Lower leg skin (tissue), 4 donors: ENCODE data around the gene DYDC2. TPM values are rescaled to one million over a fixed set of nuclear protein-coding genes. Genes with fewer than 3 reads are reported as not detected.

ENCODE experiments used
- DNase-seq, 2 donors: peaks; one replicate each; pipeline ENCODE4 v3.0.0-alpha.2; 2019; ENCODE audit warnings: low spot score in 2 of 2
- H3K4me3 ChIP-seq: fragments of 200-600 bp; sonication (generic); 2 replicates; pipeline ENCODE4 v1.5.1; 2017; ENCODE audit warnings: mild to moderate bottlenecking, low read depth; ENCODE audit not compliant: poor library complexity, severe bottlenecking
- POLR2A ChIP-seq, 2 donors: fragments of 450-650 bp; IDR thresholded peaks; one replicate each; pipeline ENCODE4 v1.6.1; 2016 to 2017; ENCODE audit warnings: antibody characterized with exemption in 2 of 2, mild to moderate bottlenecking in 1 of 2, moderate library complexity in 1 of 2
- WGBS, 2 donors: methylation state at CpG; one replicate each; pipeline ENCODE4 v1.1.5; 2018; 5-methylcytosine and 5-hydroxymethylcytosine counted together
- intact Hi-C: fragments of 100-400 bp; cut with DNase I; formaldehyde crosslinking; loops from one replicate; pipeline ENCODE4 v1.15.0; 2023; ENCODE audit warnings: low total_unique reads
- total RNA-seq, 4 donors: library from RNA; depleted of rRNA; stranded (reverse); fragments of >200 nt; gene quantifications; one replicate each; pipeline ENCODE4 v1.1.0, GENCODE V29; 2016
- TF ChIP-seq, protein P1 (sequence below), 3 donors: fragments of 450-650 bp; IDR thresholded peaks; one replicate each; pipeline ENCODE4 v1.5.1; 2016; ENCODE audit warnings: antibody characterized with exemption in 3 of 3, mild to moderate bottlenecking in 3 of 3, moderate library complexity in 2 of 3

The DYDC2 gene
- total RNA-seq, 4 donors from 2014 or later, result 0.42 TPM; not detected in 3

DNA sequence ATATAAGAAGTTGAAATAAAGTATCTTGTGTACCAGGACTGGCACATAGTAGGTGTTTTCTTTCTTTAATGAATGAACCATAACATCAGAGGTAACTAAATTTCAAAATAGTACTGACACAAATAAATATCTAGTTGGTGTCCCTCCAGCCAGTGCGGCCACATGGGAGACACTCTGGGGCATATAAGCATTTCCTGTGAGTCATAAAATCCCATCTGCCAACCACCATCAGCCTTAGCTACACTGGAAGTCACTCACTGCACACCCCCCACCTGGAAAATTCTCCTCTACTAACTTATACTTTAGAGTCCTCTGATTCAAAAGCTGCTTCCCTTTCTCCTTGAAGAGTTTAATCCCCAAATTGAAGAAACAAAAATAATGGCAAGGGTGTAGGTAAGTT, 32.5 kb upstream of the DYDC2 start:
- H3K4me3 ChIP-seq, result no peak overlapping the region
- no peak for DNase-seq
- TF ChIP-seq POLR2A (IDR thresholded peaks at IDR 0.05), result no peak
- TF ChIP-seq, protein P1, sequence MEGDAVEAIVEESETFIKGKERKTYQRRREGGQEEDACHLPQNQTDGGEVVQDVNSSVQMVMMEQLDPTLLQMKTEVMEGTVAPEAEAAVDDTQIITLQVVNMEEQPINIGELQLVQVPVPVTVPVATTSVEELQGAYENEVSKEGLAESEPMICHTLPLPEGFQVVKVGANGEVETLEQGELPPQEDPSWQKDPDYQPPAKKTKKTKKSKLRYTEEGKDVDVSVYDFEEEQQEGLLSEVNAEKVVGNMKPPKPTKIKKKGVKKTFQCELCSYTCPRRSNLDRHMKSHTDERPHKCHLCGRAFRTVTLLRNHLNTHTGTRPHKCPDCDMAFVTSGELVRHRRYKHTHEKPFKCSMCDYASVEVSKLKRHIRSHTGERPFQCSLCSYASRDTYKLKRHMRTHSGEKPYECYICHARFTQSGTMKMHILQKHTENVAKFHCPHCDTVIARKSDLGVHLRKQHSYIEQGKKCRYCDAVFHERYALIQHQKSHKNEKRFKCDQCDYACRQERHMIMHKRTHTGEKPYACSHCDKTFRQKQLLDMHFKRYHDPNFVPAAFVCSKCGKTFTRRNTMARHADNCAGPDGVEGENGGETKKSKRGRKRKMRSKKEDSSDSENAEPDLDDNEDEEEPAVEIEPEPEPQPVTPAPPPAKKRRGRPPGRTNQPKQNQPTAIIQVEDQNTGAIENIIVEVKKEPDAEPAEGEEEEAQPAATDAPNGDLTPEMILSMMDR (IDR thresholded peaks at IDR 0.05), result no peak
- intact Hi-C loops, result no loop called here
- 13 to 32% methylated on average over 1 of the region's 1 CpG for WGBS, 2 donors

DNA sequence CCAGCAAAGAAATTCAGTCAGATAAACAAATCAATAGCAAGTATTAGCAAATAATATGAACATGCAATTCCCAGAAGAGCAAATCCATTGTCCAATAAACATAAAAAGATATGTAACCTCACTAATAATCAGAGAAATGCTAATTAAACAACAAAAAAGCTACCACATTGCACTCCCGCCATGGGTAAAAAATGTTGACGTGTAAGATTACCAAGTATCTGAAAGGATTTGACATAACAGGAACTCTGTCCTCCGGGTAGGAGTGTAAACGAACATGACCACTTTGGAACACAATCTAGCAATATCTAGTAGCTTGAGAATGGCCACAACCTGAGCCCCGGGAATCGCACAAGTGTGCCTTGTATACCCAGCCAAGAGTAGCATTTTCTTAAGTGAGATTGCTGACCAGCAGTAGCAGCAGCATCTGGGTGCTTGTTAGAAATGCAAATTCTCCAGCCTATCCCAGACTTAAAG, 31.7 kb upstream of the DYDC2 start:
- intact Hi-C loops, result no loop called here
- H3K4me3 ChIP-seq, result no peak overlapping the region
- whole genome bisulfite sequencing, 2 donors, result 86 to 88% methylated on average over 6 of the region's 6 CpGs
- no peak for DNase-seq
- TF ChIP-seq POLR2A (IDR thresholded peaks at IDR 0.05), result no peak

DNA sequence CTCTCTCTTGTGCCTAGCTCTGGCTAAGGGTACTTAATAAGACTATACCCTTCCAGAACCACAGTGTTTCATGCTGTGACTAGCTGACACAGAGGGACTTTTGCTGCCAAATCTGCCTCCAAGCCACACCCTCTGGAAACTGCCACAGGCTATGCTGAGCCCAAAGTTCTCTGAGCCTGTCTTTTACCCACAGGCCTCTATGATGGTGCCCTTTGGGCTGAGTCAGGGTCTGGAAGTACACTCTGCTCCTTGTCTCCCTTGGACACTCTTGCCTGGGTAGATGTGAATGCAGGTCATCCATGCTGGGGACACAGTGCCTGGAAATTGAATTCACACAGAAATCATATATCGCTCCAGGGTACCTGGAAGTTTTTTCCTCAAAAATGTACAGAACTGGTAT, 22.6 kb upstream of the DYDC2 start:
- intact Hi-C loops, result no loop called here
- TF ChIP-seq, protein P1 (IDR thresholded peaks at IDR 0.05), result no peak
- TF ChIP-seq POLR2A (IDR thresholded peaks at IDR 0.05), result no peak
- H3K4me3 ChIP-seq, result no peak overlapping the region
- 66 to 85% methylated on average over 1 of the region's 1 CpG for WGBS, 2 donors
- DNase-seq, result no peak

DNA sequence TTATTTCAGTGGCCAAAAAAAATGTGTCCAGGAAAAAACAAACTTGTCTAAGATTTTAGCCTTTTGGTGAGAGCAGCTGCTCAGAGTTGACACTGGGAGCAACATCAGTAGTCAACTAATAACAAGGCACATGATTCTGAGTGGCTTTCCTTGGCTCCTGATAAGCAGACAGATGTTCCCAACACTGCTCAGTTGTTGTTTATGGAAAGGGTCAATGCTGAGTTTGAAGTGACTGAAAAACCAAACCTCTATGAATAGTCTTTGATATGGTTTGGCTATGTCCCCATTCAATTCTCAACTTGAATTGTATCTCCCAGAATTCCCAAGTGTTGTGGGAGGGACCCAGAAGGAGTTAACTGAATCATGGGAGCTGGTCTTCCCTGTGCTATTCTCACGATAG, 12.3 kb upstream of the DYDC2 start:
- 69 to 74% methylated on average over 1 of the region's 1 CpG for WGBS, 2 donors
- no peak for DNase-seq
- no peak overlapping the region for H3K4me3 ChIP-seq
- no peak for TF ChIP-seq POLR2A (IDR thresholded peaks at IDR 0.05)
- intact Hi-C loops, result no loop called here

DNA sequence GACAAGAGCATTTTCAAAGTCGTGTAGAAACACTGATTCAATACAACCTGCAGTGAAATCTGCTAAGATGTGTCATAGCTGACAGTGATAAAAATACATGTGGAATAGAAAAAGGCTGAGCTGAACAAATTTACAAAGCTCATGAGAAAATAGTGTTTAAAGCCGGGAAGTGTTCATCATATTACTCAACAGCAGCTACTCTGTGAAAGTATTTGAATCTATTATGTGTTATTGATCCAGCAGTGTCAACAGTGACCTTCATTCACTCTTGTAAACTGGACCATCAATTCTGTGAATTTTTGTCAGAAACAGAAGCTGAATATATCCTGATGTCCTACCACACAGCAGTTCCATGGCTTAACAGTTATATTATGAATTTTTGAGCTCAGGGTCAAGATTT, 11.7 kb upstream of the DYDC2 start:
- TF ChIP-seq, protein P1 (IDR thresholded peaks at IDR 0.05), result no peak
- no peak for TF ChIP-seq POLR2A (IDR thresholded peaks at IDR 0.05)
- intact Hi-C loops, result no loop called here
- H3K4me3 ChIP-seq, result no peak overlapping the region
- no peak for DNase-seq
- WGBS, 2 donors, result 63 to 66% methylated on average over 2 of the region's 2 CpGs

DNA sequence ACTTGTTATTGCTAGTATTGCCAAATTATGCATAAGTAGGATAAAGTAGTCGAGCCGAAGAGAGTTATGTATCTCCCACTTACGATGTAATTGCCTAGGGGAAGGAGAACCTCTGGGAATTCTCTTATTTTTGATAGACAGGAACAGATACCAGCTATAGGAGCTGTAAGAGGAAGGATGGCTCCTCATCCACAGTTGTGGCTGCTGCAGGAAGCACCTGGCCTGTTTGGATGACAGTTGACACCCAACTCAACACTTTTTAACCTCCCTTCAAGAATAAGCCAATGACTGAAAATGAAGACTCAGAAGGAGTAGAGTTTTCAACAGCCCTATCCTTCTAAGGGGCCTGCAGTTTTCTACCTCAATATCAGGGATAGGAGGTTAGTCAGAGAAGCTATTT, 6.3 kb upstream of the DYDC2 start:
- intact Hi-C loops, result no loop called here
- H3K4me3 ChIP-seq, result no peak overlapping the region
- TF ChIP-seq POLR2A (IDR thresholded peaks at IDR 0.05), result no peak
- TF ChIP-seq, protein P1 (IDR thresholded peaks at IDR 0.05), result no peak
- no peak for DNase-seq
- 82% methylated on average over 3 of the region's 3 CpGs for WGBS, 2 donors

DNA sequence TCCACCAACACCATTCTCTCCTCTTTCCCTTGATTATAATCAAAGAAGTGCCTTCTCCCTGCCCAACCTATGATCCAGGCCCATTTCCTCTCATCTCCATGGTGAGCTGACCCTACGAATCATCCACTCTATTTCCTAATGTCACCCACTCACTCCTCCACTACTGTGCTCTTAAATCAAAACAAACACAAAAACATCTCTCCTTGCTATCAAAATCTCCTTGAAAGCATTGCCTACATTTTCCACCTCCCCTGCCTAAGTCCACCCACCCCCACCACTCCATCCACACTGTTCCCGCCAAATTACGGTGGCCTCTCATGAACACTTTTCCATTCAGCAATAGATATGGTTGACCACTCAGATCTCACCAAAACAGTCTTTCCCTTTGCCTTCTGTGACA, 5.4 kb upstream of the DYDC2 start:
- intact Hi-C loops, result no loop called here
- DNase-seq, result no peak
- TF ChIP-seq, protein P1 (IDR thresholded peaks at IDR 0.05), result no peak
- TF ChIP-seq POLR2A (IDR thresholded peaks at IDR 0.05), result no peak
- 94 to 98% methylated on average over 3 of the region's 3 CpGs for WGBS, 2 donors
- H3K4me3 ChIP-seq, result no peak overlapping the region
